ENCODE data around the gene VPS9D1. TPM values are rescaled to one million over a fixed set of nuclear protein-coding genes. Genes with fewer than 3 reads are reported as not detected.
A peak's percentile ranks its signal among the peaks of the same experiment; 100 is the strongest.
"Not testable (repeated sequence)": the region's sequence is repeated elsewhere in the genome, so short reads cannot be mapped to it uniquely, and the experiment has no call there.

The VPS9D1 gene
- total RNA-seq, 4 donors from 2014 or later: 5.9 to 14.1 (median 7.0) TPM

DNA sequence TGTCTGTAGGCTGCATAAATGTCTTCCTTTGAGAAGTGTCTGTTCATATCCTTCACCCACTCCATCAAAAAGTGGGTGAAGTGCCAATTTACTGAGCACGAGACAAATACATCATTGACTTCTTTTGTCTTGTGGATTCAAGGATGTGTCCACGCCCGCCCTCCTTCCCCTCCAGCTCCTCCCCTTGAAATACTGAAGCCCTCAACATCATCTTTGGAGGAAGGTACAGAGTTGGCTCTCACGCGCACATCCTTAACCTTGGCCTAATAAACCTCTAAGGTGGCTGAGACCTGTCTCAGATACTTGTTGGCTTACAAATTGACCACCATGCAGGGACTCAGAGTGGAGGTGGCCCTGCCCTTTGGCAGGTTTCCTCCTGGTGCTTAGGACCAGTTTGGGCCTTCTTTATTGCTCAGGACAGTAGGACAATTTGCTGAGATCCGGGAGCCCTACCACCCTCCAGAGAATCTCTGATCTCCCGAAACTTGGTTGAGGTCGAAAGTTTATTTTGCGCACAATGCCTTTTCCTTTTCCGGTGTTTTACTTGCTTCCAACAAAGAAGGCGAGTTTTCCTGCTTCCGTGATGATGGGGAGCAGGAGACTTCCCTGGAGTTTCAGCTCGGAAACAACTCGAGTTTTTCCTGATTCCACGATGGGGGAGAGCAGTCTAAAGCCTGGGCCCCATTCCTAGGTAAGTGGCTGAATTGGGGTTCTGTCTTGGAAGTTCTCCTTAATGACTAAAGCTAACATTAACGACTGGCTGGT, 48.3 kb downstream of the VPS9D1 start:
- Histone ChIP-seq H3K27ac (no peak overlapping the region), H3K27me3 (no peaks in the 10 kb centered on the region)

DNA sequence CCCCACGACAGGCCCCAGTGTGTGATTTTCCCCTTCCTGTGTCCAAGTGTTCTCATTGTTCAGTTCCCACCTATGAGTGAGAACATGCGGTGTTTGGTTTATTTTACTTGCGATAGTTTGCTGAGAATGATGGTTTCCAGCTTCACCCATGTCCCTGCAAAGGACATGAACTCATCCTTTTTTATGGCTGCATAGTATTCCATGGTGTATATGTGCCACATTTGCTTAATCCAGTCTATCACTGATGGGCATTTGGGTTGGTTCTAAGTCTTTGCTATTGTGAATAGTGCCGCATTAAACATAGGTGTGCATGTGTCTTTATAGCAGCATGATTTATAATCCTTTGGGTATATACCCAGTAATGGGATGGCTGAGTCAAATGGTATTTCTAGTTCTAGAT, 49.1 kb downstream of the VPS9D1 start:
- H3K36me3 ChIP-seq; H3K4me1 ChIP-seq; DNase-seq (ENCODE audit: low spot score in 2 of 2); H3K9me3 ChIP-seq; H3K27me3 ChIP-seq; H3K4me3 ChIP-seq; H3K27ac ChIP-seq: not testable (repeated sequence)
- 90 to 98% methylated on average over 4 of the region's 4 CpGs for WGBS, 2 donors

More for the DNA sequence above, 48.3 kb downstream of the VPS9D1 start:
- DNase-seq (ENCODE audit: low spot score in 2 of 2): no peak
- peaks cover 0 to 4% (median 0%) of the 10 kb centered on the region in 3 donors for H3K36me3 ChIP-seq
- TF ChIP-seq POLR2A (IDR thresholded peaks at IDR 0.05) (no peak), EP300 (IDR thresholded peaks at IDR 0.05) (no peak)
- TF ChIP-seq, protein P1, sequence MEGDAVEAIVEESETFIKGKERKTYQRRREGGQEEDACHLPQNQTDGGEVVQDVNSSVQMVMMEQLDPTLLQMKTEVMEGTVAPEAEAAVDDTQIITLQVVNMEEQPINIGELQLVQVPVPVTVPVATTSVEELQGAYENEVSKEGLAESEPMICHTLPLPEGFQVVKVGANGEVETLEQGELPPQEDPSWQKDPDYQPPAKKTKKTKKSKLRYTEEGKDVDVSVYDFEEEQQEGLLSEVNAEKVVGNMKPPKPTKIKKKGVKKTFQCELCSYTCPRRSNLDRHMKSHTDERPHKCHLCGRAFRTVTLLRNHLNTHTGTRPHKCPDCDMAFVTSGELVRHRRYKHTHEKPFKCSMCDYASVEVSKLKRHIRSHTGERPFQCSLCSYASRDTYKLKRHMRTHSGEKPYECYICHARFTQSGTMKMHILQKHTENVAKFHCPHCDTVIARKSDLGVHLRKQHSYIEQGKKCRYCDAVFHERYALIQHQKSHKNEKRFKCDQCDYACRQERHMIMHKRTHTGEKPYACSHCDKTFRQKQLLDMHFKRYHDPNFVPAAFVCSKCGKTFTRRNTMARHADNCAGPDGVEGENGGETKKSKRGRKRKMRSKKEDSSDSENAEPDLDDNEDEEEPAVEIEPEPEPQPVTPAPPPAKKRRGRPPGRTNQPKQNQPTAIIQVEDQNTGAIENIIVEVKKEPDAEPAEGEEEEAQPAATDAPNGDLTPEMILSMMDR (IDR thresholded peaks at IDR 0.05): no peak
- no peaks in the 10 kb centered on the region for H3K9me3 ChIP-seq
- no peak overlapping the region for H3K4me3 ChIP-seq
- no peaks in the 10 kb centered on the region for H3K4me1 ChIP-seq
- whole genome bisulfite sequencing, 2 donors: 84 to 88% methylated on average over 16 of the region's 16 CpGs

DNA sequence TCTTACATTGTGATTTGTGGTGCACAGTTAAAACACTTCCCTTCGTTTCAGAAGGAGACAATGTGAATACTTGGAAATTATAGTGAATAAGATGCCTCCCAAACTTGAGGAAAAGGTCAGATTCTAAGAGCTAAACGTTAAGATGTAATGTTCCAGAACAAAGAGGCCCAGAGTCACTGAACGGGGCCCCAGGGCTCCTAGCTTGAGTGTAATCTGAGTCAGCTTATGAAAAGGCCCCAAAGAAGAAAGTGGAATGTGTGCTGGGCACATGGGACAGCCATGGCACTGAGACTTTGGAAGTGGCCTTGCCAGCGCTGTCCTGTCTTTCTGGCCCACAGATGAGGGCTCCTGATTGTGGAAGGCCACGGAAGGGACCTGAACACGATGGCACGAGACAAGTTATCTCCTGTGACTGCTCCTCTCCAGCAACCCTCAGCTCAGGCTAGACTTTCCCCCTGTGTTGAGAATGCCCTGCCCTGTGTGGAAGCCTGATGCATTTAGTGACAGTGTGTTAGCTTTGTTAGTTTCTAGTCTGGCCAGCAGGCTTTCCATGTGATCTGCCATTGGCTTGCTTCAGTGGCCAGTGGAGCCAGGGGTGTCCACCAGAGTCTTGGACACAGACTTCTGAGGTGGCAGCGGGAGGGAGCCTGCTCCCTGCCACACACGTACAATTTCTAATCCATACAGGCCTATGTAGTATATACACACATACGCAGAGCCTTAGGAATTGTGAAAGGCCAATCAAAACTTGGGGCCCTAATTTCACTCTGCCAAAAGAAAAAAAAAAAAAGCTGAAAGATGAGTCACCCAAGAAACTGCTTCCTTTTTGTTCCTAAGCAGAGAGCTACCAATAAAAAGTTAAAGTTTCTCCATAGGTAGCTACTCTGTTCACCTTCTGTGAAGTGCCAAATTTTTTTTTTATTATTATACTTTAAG, 49.9 kb downstream of the VPS9D1 start:
- Histone ChIP-seq H3K4me1 (no peaks in the 10 kb centered on the region), H3K27me3 (no peaks in the 10 kb centered on the region), H3K9me3 (no peaks in the 10 kb centered on the region), H3K27ac (no peak overlapping the region), H3K36me3 (peaks cover 0 to 4% (median 0%) of the 10 kb centered on the region in 3 donors), H3K4me3 (no peak overlapping the region)
- TF ChIP-seq EP300 (IDR thresholded peaks at IDR 0.05) (no peak), POLR2A (IDR thresholded peaks at IDR 0.05) (no peak)
- TF ChIP-seq, protein P1 (IDR thresholded peaks at IDR 0.05): no peak
- WGBS, 2 donors: 64 to 66% methylated on average over 9 to 10 of the region's 10 CpGs
- DNase-seq (ENCODE audit: low spot score in 2 of 2): no peak

DNA sequence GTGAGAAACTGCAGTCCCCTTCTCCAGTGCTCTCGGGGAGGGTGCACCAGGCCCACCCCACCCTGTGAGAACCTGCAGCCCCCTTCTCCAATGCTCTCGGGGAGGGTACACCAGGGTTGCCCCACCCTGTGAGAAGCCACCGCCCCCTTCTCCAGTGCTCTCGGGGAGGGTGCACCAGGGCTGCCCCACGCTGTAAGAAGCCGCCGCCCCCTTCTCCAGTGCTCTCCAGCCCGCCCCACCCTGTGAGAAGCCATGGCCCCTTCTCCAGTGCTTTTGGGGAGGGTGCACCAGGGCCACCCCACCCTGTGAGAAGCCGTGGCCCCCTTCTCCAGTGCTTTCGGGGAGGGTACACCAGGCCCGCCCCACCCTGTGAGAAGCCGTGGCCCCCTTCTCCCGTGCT, 50.9 kb downstream of the VPS9D1 start:
- 83 to 84% methylated on average over 12 to 13 of the region's 13 CpGs for WGBS, 2 donors
- peaks cover 0 to 4% (median 0%) of the 10 kb centered on the region in 3 donors for H3K36me3 ChIP-seq
- H3K9me3 ChIP-seq: no peaks in the 10 kb centered on the region
- H3K27ac ChIP-seq: no peak overlapping the region
- no peak overlapping the region for H3K4me3 ChIP-seq
- TF ChIP-seq EP300 (IDR thresholded peaks at IDR 0.05) (no peak), POLR2A (IDR thresholded peaks at IDR 0.05) (no peak)
- TF ChIP-seq, protein P1 (IDR thresholded peaks at IDR 0.05): no peak
- H3K4me1 ChIP-seq: no peaks in the 10 kb centered on the region
- H3K27me3 ChIP-seq: no peaks in the 10 kb centered on the region
- no peak for DNase-seq (ENCODE audit: low spot score in 2 of 2)

DNA sequence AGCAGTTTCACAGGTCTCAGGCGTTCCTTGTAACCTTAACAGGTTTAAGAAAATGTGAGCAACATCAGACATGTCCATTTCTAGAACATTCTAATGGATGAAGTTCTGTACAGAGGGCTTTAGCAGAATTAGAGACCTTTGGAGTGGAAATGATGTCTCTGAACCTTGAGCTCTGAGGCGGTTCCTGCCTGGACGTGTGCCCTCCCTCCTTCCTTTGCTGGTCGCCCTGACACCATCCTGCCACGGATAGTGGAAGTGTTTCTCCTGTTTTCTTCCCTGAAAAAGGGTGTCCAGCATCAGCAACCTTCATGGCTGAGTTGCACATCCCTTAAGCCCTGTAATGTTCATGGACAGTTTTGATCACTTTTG, 51.9 kb downstream of the VPS9D1 start:
- Histone ChIP-seq H3K27me3 (no peaks in the 10 kb centered on the region), H3K27ac (peak overlapping the region in 3 of 4 donors; percentile 2 to 50 (median 8)), H3K4me1 (no peaks in the 10 kb centered on the region), H3K36me3 (peaks cover 0 to 10% (median 0%) of the 10 kb centered on the region in 3 donors), H3K4me3 (peak overlapping the region in 1 of 4 donors; percentile 11), H3K9me3 (no peaks in the 10 kb centered on the region)
- TF ChIP-seq POLR2A (IDR thresholded peaks at IDR 0.05): no peak
- TF ChIP-seq, protein P1 (IDR thresholded peaks at IDR 0.05): no peak
- no peak for TF ChIP-seq EP300 (IDR thresholded peaks at IDR 0.05)
- no peak for DNase-seq (ENCODE audit: low spot score in 2 of 2)
- WGBS, 2 donors: 62 to 78% methylated on average over 5 of the region's 5 CpGs

All from tibial nerve (tissue), 4 donors.